Lower lobe of right lung (tissue), 2 donors: Measurements from ENCODE around the gene CGB3. TPM values are rescaled to one million over a fixed set of nuclear protein-coding genes. Genes with fewer than 3 reads are reported as not detected.
A peak's percentile ranks its signal among the peaks of the same experiment; 100 is the strongest.

ENCODE experiments used
- ATAC-seq, 2 donors: fragments of 200-7000 bp; cut with Tn5 transposase; one replicate each; pipeline ENCODE4 v1.9.1; 2020 to 2022; ENCODE audit warnings: mild to moderate bottlenecking in 2 of 2, moderate library complexity in 2 of 2
- DNase-seq: peaks from one replicate; pipeline ENCODE4 v3.0.0-alpha.2; 2020
- H3K27ac ChIP-seq: fragments of 200-600 bp; one replicate; pipeline ENCODE4 v1.8.0; 2022
- H3K27me3 ChIP-seq: fragments of 200-600 bp; one replicate; pipeline ENCODE4 v1.8.0; 2022; ENCODE audit warnings: low read depth
- H3K36me3 ChIP-seq: fragments of 200-600 bp; one replicate; pipeline ENCODE4 v1.8.0; 2022; ENCODE audit warnings: mild to moderate bottlenecking
- H3K4me1 ChIP-seq: fragments of 200-600 bp; one replicate; pipeline ENCODE4 v1.8.0; 2022
- H3K4me3 ChIP-seq: fragments of 200-600 bp; one replicate; pipeline ENCODE4 v1.8.0; 2022; ENCODE audit warnings: mild to moderate bottlenecking
- H3K9me3 ChIP-seq: fragments of 200-600 bp; one replicate; pipeline ENCODE4 v1.8.0; 2022
- intact Hi-C: fragments of 100-400 bp; cut with DNase I; formaldehyde crosslinking; loops from one replicate; pipeline ENCODE4 v1.11.0; 2022
- total RNA-seq: library from RNA; stranded (reverse); fragmentation: NEBNext Ultra II Directional; extraction: Animal tissue kit (Norgen Biotek cat#: 25700); gene quantifications from one replicate; pipeline ENCODE4 v1.2.1, GENCODE V29; 2021
- TF ChIP-seq, protein P1 (sequence below): fragments of 200-600 bp; IDR thresholded peaks from one replicate; pipeline ENCODE4 v1.8.0; 2022; ENCODE audit warnings: antibody characterized with exemption, mild to moderate bottlenecking
- donor health status: DM: no; HTN: yes; CAD: no; lungs with severe emphysema.

Gene CGB3
- total RNA-seq, 1 donor from 2014 or later = not detected

DNA sequence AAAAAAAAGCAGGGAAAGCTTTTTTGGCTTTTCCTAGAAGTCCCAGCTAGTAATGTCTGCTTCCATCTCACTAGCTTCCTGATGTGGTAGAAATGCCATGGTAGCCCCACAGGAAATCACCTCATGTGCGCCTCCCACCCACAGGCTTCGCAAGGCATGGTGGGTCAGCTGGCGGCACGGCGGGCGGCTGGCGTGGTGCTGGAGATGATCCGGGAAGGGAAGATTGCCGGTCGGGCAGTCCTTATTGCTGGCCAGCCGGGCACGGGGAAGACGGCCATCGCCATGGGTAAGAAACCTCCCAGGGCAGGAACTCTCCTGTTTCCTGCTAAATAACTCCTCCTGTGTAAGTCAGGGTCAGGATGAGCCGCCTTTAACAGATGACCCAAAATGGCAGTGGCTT, 20.0 kb downstream of the CGB3 start:
- Histone ChIP-seq H3K4me3 (no peak overlapping the region), H3K27ac (no peak overlapping the region), H3K4me1 (no peaks in the 10 kb centered on the region), H3K36me3 (peaks cover 58% of the 10 kb centered on the region), H3K9me3 (no peaks in the 10 kb centered on the region), H3K27me3 (no peaks in the 10 kb centered on the region)
- DNase-seq (no peak), ATAC-seq (no peak)
- intact Hi-C loops = no loop called here
- TF ChIP-seq, protein P1, sequence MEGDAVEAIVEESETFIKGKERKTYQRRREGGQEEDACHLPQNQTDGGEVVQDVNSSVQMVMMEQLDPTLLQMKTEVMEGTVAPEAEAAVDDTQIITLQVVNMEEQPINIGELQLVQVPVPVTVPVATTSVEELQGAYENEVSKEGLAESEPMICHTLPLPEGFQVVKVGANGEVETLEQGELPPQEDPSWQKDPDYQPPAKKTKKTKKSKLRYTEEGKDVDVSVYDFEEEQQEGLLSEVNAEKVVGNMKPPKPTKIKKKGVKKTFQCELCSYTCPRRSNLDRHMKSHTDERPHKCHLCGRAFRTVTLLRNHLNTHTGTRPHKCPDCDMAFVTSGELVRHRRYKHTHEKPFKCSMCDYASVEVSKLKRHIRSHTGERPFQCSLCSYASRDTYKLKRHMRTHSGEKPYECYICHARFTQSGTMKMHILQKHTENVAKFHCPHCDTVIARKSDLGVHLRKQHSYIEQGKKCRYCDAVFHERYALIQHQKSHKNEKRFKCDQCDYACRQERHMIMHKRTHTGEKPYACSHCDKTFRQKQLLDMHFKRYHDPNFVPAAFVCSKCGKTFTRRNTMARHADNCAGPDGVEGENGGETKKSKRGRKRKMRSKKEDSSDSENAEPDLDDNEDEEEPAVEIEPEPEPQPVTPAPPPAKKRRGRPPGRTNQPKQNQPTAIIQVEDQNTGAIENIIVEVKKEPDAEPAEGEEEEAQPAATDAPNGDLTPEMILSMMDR = no peak

DNA sequence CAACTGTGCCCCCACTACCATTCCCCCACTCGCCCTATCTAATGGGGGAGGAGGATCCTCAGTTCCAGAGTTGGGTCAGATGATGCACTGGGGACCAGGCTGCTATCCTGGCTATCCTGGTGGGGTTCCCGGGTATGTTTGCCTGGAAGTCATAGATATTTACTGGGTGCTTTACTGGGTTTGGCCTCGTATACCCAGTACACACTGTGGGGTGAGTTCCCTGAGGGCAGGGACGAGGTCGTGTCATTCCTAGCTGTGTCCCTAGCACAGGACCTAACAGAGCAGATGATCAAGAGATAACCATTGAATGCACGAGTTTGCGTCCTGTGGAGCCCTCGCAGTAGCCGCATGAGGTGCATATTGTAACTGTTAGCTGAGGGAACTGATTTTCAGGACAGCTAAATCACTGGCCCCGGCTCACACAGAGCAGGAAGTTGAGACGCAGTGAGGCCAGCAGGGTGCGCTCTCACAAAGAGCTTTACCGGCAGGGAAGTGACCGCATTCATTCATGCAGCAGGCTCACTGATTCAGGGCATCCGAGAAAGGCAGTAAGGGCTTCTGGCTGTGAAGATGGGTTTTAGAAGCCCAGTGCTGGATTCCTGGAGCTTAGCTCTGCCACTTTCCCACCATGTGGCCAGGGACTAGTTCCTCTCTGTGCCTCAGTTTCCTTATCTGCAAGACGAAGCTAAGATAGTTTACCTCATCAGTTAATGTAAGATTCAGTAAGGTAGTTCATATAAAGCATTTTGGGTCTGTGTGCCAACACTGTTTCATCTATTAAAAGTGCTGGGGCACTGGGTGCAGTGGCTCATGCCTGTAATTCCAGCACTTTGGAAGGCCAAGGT, 24.4 kb downstream of the CGB3 start:
- peak; percentile 69 to 70 for ATAC-seq

DNA sequence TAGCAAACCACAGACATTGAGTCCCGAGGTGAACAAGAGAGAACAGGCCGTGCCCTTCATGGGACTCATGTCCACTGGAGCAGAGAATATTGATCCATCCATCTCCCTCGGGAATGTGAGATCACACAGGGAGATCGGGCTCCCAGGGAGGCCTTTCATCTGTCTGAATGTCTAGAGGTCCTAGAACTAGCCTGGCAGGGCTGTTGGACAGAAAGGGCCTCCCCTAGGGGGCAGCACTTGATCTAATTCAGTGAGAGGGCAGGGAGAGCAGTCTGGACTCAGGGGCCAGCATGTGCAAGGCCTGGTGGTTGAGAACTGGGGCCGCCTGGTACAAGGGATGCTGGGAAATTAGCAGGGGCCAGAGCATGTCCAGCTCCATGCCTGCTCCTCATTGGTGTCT, 26.2 kb downstream of the CGB3 start:
- Histone ChIP-seq H3K27me3 (no peaks in the 10 kb centered on the region), H3K4me3 (no peak overlapping the region), H3K27ac (no peak overlapping the region), H3K36me3 (peaks cover 10% of the 10 kb centered on the region), H3K4me1 (peaks cover 12% of the 10 kb centered on the region), H3K9me3 (no peaks in the 10 kb centered on the region)
- DNase-seq (peak; percentile 57), ATAC-seq (no peak)
- intact Hi-C loops = no loop called here
- TF ChIP-seq, protein P1 = peak; percentile 42

More for the DNA sequence above, 24.4 kb downstream of the CGB3 start:
- TF ChIP-seq, protein P1 = peak; percentile 67
- peaks cover 4% of the 10 kb centered on the region for H3K4me1 ChIP-seq
- peak; percentile 75 for DNase-seq
- no peaks in the 10 kb centered on the region for H3K27me3 ChIP-seq
- no peaks in the 10 kb centered on the region for H3K9me3 ChIP-seq
- no peak overlapping the region for H3K27ac ChIP-seq
- H3K36me3 ChIP-seq = peaks cover 27% of the 10 kb centered on the region
- intact Hi-C loops = no loop called here
- H3K4me3 ChIP-seq = no peak overlapping the region

DNA sequence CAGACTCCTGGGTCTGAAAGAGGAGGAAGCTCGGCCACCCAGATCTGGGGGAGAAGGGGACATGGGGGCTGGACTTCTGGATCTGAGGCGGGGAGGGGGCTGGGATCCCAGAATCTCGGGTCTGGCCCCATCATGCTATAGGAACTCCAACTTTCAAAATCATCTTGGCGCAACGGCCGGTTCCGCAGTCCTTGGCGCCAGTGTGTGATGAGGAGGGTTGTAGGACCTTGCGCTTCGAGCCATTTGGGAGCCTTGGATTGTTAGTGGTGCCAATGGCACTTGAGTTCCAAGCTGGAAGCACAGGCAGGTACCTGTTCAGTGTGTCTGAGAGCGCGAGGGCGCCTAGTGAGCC, 30.1 kb downstream of the CGB3 start:
- TF ChIP-seq, protein P1 = no peak

DNA sequence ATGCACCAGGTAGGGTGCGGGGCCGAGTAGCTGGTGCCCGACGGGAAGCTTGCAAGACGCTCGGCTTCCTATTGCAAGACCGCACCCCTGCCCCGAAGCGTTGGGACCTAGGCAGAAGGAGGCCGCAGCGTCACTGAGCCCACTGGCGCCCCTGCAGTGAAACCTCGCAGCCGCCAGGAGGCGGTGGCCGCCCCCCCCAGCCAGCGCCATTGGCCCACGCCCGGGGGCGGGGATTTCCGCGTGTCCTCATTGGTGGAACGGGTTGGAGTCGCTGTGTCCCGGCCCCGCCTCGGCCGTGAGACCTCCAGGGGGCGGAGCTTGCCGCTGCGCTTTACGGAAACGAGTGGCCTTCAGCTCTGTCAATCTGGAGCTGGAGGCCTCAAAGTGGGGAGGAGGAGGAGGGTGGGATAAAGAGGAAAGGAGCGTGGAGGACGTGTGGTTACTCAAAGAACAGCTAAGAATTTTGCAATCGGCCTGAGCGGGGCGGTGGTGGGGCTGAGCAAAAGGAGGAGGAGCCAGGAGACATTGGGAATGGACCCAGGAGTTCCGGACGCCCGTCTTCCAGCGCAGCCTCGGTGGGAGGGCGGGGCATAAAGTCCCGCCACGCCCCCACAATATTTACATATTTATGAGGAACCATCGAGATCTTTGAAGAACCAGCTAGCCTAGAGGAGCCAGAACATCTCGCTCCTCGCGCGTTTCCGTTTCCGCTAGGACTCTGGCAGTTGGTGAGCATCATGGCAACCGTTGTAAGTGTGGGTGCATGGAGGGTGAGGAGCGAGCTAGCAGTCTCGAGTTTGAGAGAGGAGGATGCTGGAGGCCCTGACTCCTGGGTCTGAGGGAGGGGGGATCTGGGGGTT, 30.7 kb downstream of the CGB3 start, which contains the start of the genes GYS1 and RUVBL2:
GYS1 (minus strand) TSS at position 135 of the 860 bp plus-strand sequence. CDS start 197 bp downstream, outside the sequence.
RUVBL2 (plus strand) TSS at position 713 of the 860 bp plus-strand sequence; CDS start at position 738, 25 bp downstream.
- TF ChIP-seq, protein P1 = peak; percentile 98
- H3K27me3 ChIP-seq = no peaks in the 10 kb centered on the region
- H3K36me3 ChIP-seq = peaks cover 16% of the 10 kb centered on the region
- no peaks in the 10 kb centered on the region for H3K9me3 ChIP-seq
- peaks cover 31% of the 10 kb centered on the region for H3K4me1 ChIP-seq
- DNase-seq (peak; percentile 100), ATAC-seq (peak; percentile 97)
- H3K4me3 ChIP-seq = peak within 1 kb of the TSS; percentile 69
- peak within 1 kb of the TSS; percentile 91 for H3K27ac ChIP-seq
- intact Hi-C loops = no loop called here

More for the DNA sequence above, 30.1 kb downstream of the CGB3 start:
- peaks cover 10% of the 10 kb centered on the region for H3K36me3 ChIP-seq
- no peaks in the 10 kb centered on the region for H3K9me3 ChIP-seq
- DNase-seq (no peak), ATAC-seq (no peak)
- H3K27ac ChIP-seq = peak overlapping the region; percentile 91
- H3K27me3 ChIP-seq = no peaks in the 10 kb centered on the region
- peaks cover 31% of the 10 kb centered on the region for H3K4me1 ChIP-seq
- peak overlapping the region; percentile 69 for H3K4me3 ChIP-seq
- intact Hi-C loops = no loop called here
